ENCODE results near the gene CELF4. TPM values are rescaled to one million over a fixed set of nuclear protein-coding genes. Genes with fewer than 3 reads are reported as not detected.

CELF4 gene
- total RNA-seq, 3 donors from 2014 or later (not counting 1 experiment from before 2014, with no cell fraction given), result not detected

- Histone ChIP-seq H3K36me3 (ENCODE audit: control insufficient read depth, insufficient read depth, low read length) (no peaks in the 10 kb centered on the region), H3K9me3 (ENCODE audit: control insufficient read depth, insufficient read depth, low read length) (no peaks in the 10 kb centered on the region), H3K27me3 (ENCODE audit: control insufficient read depth, insufficient read depth, low read length) (peaks cover 20% of the 10 kb centered on the region), H3K4me3 (ENCODE audit: low read length) (no peak overlapping the region), H3K4me1 (ENCODE audit: control insufficient read depth, insufficient read depth, low read length) (no peaks in the 10 kb centered on the region), H3K27ac (ENCODE audit: low read length) (no peak overlapping the region)
- 17% methylated on average over 13 of the region's 13 CpGs for WGBS (ENCODE audit: insufficient coverage)
- H3K4me1 Mint-ChIP-seq, result peaks cover 0 to 9% of the 10 kb centered on the region in 2 donors
- intact Hi-C loops (cut with micrococcal nuclease), result no loop called here
- no peaks in the 10 kb centered on the region for H3K9me3 Mint-ChIP-seq
- H3K27me3 Mint-ChIP-seq (ENCODE audit: low read depth in 2 of 2), result peaks cover 37 to 50% of the 10 kb centered on the region in 2 donors
- H3K4me3 Mint-ChIP-seq, result no peak overlapping the region
- H3K27ac Mint-ChIP-seq, result no peak overlapping the region
- TF ChIP-seq CTCF (IDR thresholded peaks at IDR 0.05), result no peak
- no peaks in the 10 kb centered on the region for H3K36me3 Mint-ChIP-seq
- no peak for ATAC-seq
- DNase-seq, result no peak
Measured at GRCh38 chr18:37487400-37487867, 78.2 kb downstream of the CELF4 start.

GRCh38 chr18:37486848-37487247 lies 78.8 kb downstream of the CELF4 start:
- peaks cover 0 to 9% of the 10 kb centered on the region in 2 donors for H3K4me1 Mint-ChIP-seq
- WGBS (ENCODE audit: insufficient coverage), result 59% methylated on average over 5 of the region's 5 CpGs
- H3K4me3 ChIP-seq (ENCODE audit: low read length), result no peak overlapping the region
- H3K9me3 Mint-ChIP-seq, result no peaks in the 10 kb centered on the region
- no peaks in the 10 kb centered on the region for H3K9me3 ChIP-seq (ENCODE audit: control insufficient read depth, insufficient read depth, low read length)
- H3K36me3 Mint-ChIP-seq, result no peaks in the 10 kb centered on the region
- no peak overlapping the region for H3K27ac ChIP-seq (ENCODE audit: low read length)
- peaks cover 41 to 54% of the 10 kb centered on the region in 2 donors for H3K27me3 Mint-ChIP-seq (ENCODE audit: low read depth in 2 of 2)
- ATAC-seq, result no peak
- intact Hi-C loops (cut with micrococcal nuclease), result no loop called here
- H3K4me3 Mint-ChIP-seq, result no peak overlapping the region
- no peak overlapping the region for H3K27ac Mint-ChIP-seq
- H3K27me3 ChIP-seq (ENCODE audit: control insufficient read depth, insufficient read depth, low read length), result peaks cover 20% of the 10 kb centered on the region
- no peak for TF ChIP-seq CTCF (IDR thresholded peaks at IDR 0.05)
- no peak for DNase-seq
- no peaks in the 10 kb centered on the region for H3K36me3 ChIP-seq (ENCODE audit: control insufficient read depth, insufficient read depth, low read length)
- no peaks in the 10 kb centered on the region for H3K4me1 ChIP-seq (ENCODE audit: control insufficient read depth, insufficient read depth, low read length)

- H3K36me3 Mint-ChIP-seq, result no peaks in the 10 kb centered on the region
- Histone ChIP-seq H3K27me3 (ENCODE audit: control insufficient read depth, insufficient read depth, low read length) (peaks cover 20% of the 10 kb centered on the region), H3K4me3 (ENCODE audit: low read length) (no peak overlapping the region), H3K27ac (ENCODE audit: low read length) (no peak overlapping the region), H3K4me1 (ENCODE audit: control insufficient read depth, insufficient read depth, low read length) (no peaks in the 10 kb centered on the region), H3K36me3 (ENCODE audit: control insufficient read depth, insufficient read depth, low read length) (no peaks in the 10 kb centered on the region), H3K9me3 (ENCODE audit: control insufficient read depth, insufficient read depth, low read length) (no peaks in the 10 kb centered on the region)
- no peak overlapping the region for H3K4me3 Mint-ChIP-seq
- H3K9me3 Mint-ChIP-seq, result no peaks in the 10 kb centered on the region
- peaks cover 45 to 53% of the 10 kb centered on the region in 2 donors for H3K27me3 Mint-ChIP-seq (ENCODE audit: low read depth in 2 of 2)
- TF ChIP-seq CTCF (IDR thresholded peaks at IDR 0.05), result no peak
- no peak overlapping the region for H3K27ac Mint-ChIP-seq
- peaks cover 0 to 9% of the 10 kb centered on the region in 2 donors for H3K4me1 Mint-ChIP-seq
- WGBS (ENCODE audit: insufficient coverage), result 4% methylated on average over 98 of the region's 98 CpGs
- intact Hi-C loops (cut with micrococcal nuclease), result no loop called here
- ATAC-seq (peak in 1 of 3 donors; percentile 13), DNase-seq (no peak)
Measured at GRCh38 chr18:37484983-37485834, 80.4 kb downstream of the CELF4 start.
